Heart right ventricle (tissue), 16 donors: ENCODE measurements around the gene CCDC51. TPM values are rescaled to one million over a fixed set of nuclear protein-coding genes. Genes with fewer than 3 reads are reported as not detected.

Experiments used
- ATAC-seq, 8 donors: fragments of 200-7000 bp; cut with Tn5 transposase; one replicate each; pipeline ENCODE4 v1.9.1; 2020; ENCODE audit warnings: mild to moderate bottlenecking in 8 of 8, moderate library complexity in 8 of 8, moderate number of reproducible peaks in 1 of 8
- DNase-seq, 2 donors: peaks; one replicate each; pipeline ENCODE4 v3.0.0-alpha.2; 2020
- H3K27ac ChIP-seq, 10 donors: fragments of 200-600 bp; sonication (generic) in 2 of 10; one replicate each; pipeline versions ENCODE4 v1.5.0 to v1.8.0; 2020 to 2022; ENCODE audit warnings: mild to moderate bottlenecking in 3 of 10
- H3K27me3 ChIP-seq, 7 donors: fragments of 200-600 bp; one replicate each; pipeline ENCODE4 v1.8.0; 2021 to 2022; ENCODE audit warnings: mild to moderate bottlenecking in 2 of 7
- H3K36me3 ChIP-seq, 9 donors: fragments of 200-600 bp; sonication (generic) in 1 of 9; one replicate each; pipeline versions ENCODE4 v1.5.0 to v1.8.0; 2020 to 2022; ENCODE audit warnings: mild to moderate bottlenecking in 2 of 9
- H3K4me1 ChIP-seq, 9 donors: fragments of 200-600 bp; sonication (generic) in 1 of 9; one replicate each; pipeline versions ENCODE4 v1.5.0 to v1.8.0; 2020 to 2022; ENCODE audit warnings: mild to moderate bottlenecking in 4 of 9
- H3K4me3 ChIP-seq, 10 donors: fragments of 200-600 bp; sonication (generic) in 2 of 10; one replicate each; pipeline versions ENCODE4 v1.5.0 to v1.8.0; 2020 to 2022; ENCODE audit warnings: mild to moderate bottlenecking in 7 of 10, moderate library complexity in 2 of 10
- H3K9me3 ChIP-seq, 11 donors: fragments of 200-600 bp in 10 of 11; sonication (generic) in 2 of 11; one replicate each; pipeline versions ENCODE4 v1.5.0 to v1.8.0; 2013 to 2022; ENCODE audit warnings: mild to moderate bottlenecking in 2 of 11, control low read depth in 1 of 11, moderate library complexity in 1 of 11
- WGBS, 2 donors: extraction: QIAGEN DNeasy Blood & Tissue Kit; methylation state at CpG; one replicate each; pipeline ENCODE4 v1.1.7; 2013; ENCODE audit warnings: inconsistent platforms in 1 of 2; 5-methylcytosine and 5-hydroxymethylcytosine counted together
- intact Hi-C, 10 donors: fragments of 100-400 bp; cut with DNase I; formaldehyde crosslinking; loops; one replicate each; pipeline versions ENCODE4 v1.11.1 to v1.14.2; 2022
- polyA plus RNA-seq, 2 donors: library from polyadenylated mRNA; stranded (reverse); fragments of 200-250 nt; gene quantifications; one replicate each; pipeline ENCODE4 v1.2.3, GENCODE V29; 2013
- total RNA-seq, 10 donors: library from RNA; stranded (reverse); fragmentation: NEBNext Ultra II Directional in 3 of 10; extraction: Animal tissue kit (Norgen Biotek cat#: 25700) in 3 of 10; gene quantifications; one replicate each; pipeline versions ENCODE4 v1.2.1 to v1.2.4, GENCODE V29; 2021 to 2023
- TF ChIP-seq, protein P1 (sequence below), 9 donors: fragments of 200-600 bp; sonication (generic) in 2 of 9; IDR thresholded peaks; one replicate each; pipeline versions ENCODE4 v1.5.0 to v1.8.0; 2021 to 2022; ENCODE audit warnings: antibody characterized with exemption in 9 of 9, mild to moderate bottlenecking in 5 of 9, moderate library complexity in 1 of 9
- donor health status: Arrhythmogenic right ventricular cardiomyopathy.
- donor health status: ischemic (EF 13 %, LVEDD 7.1; RV severe dilation, severe dysfunction).
- donor health status: healthy with polysubstance abuse.
- donor health status: DM: no; HTN: yes; CAD: no.
- donor health status: DM: no; HTN: no; CAD: no.
- donor health status: ischemic (EF 25% LVEDD 6.9; RV normal size, moderate dysfunction).
- donor health status: ischemic (EF 25% LVEDD 5.7; RV mildly dilated, moderate dysfunction).
- donor health status: healthy.
- donor health status: DM: yes; HTN: yes; CAD: no.
- donor health status: Ischemic cardiomyopathy.
- donor health status: ischemic (EF 35%, LVEDD 5.7; RV mildly dilated, moderate dysfunction).
- donor health status: nonischemic (EF 11% LVEDD 7.7; RV severe dilation, severe dysfunction).
- donor health status: DM: yes; HTN: yes; CAD: no.
- donor health status: PGD.
- donor health status: ischemic (EF 29% LVEDD 5.4; RV normal size, mild dysfunction).
- donor health status: nonischemic (EF 23%, LVEDD 6.1; RV moderate dilation, normal function).

CCDC51 gene
- total and polyA plus RNA-seq, 12 donors = 4.7 to 14.3 (median 11.5) TPM

DNA sequence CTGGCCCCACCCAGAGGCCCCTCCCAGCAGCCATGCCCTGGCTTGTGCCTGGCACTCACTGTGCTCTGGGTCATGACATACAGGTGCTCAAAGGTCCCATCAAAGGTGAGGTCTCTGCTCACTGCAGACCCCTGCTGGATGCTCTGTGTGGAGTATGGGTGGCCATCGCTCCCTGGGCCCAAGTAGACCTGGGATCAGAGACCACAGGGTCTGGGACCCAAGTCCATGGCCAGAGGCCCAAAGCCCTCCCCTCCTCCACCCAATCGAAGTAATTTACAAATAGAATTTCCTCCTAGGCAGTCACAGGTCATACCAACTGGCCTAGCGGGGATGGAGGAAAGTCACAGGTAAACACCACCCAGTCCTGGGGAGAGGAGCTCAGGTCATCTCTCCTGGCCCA, 17.6 kb downstream of the CCDC51 start:
- intact Hi-C loops = no loop called here
- Histone ChIP-seq H3K27ac (no peak overlapping the region), H3K27me3 (no peaks in the 10 kb centered on the region), H3K9me3 (no peaks in the 10 kb centered on the region), H3K36me3 (peaks cover 0 to 23% (median 7%) of the 10 kb centered on the region in 9 donors), H3K4me1 (peaks cover 13 to 42% (median 30%) of the 10 kb centered on the region in 9 donors), H3K4me3 (no peak overlapping the region)
- 84 to 87% methylated on average over 3 of the region's 3 CpGs for WGBS, 2 donors
- DNase-seq (no peak), ATAC-seq (no peak)
- TF ChIP-seq, protein P1, sequence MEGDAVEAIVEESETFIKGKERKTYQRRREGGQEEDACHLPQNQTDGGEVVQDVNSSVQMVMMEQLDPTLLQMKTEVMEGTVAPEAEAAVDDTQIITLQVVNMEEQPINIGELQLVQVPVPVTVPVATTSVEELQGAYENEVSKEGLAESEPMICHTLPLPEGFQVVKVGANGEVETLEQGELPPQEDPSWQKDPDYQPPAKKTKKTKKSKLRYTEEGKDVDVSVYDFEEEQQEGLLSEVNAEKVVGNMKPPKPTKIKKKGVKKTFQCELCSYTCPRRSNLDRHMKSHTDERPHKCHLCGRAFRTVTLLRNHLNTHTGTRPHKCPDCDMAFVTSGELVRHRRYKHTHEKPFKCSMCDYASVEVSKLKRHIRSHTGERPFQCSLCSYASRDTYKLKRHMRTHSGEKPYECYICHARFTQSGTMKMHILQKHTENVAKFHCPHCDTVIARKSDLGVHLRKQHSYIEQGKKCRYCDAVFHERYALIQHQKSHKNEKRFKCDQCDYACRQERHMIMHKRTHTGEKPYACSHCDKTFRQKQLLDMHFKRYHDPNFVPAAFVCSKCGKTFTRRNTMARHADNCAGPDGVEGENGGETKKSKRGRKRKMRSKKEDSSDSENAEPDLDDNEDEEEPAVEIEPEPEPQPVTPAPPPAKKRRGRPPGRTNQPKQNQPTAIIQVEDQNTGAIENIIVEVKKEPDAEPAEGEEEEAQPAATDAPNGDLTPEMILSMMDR (IDR thresholded peaks at IDR 0.05) = no peak

DNA sequence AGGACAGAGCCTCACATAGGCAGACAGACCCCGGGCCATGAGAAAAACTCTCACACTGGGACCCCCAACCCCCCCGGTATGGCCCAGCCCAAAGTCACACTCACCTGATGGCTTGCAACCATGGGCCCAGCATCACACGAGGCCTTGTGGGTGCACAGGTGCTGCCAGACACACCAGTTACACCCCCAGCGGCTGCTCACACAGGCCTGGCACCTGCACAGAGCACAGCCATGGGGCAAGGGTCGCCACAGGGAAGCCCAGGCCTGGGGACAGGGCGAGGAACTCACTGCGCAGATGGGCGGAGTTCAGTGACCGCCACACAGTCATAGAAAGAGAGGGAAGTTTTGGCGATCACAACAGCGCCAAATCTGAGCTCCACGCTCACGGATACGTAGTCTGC, 19.4 kb downstream of the CCDC51 start:
- no peak for ATAC-seq
- peaks cover 3 to 25% (median 16%) of the 10 kb centered on the region in 9 donors for H3K4me1 ChIP-seq

DNA sequence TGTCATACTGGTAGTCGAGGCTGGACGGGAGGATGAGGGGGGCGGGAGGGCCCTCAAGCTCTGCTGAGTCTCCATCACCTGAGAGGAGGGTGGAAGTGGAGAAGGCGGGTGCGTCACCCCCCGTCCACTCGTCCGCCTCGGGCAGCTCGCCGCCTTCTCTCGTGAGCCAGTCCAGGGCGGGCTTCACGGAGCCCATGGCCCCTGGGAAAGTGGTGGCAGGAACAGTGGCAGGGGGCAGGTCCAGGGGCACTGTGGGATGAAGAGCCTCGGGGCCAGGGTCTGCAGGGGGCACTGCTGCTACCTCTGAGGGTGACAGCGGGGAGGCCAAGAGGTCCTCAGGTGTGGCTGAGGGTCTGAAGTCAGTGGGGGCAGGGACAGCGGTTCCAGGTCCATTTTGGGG, 20.3 kb downstream of the CCDC51 start:
- Histone ChIP-seq H3K27ac (no peak overlapping the region), H3K36me3 (peaks cover 0 to 45% (median 21%) of the 10 kb centered on the region in 9 donors), H3K9me3 (no peaks in the 10 kb centered on the region), H3K27me3 (no peaks in the 10 kb centered on the region), H3K4me1 (peaks cover 0 to 15% (median 7%) of the 10 kb centered on the region in 9 donors), H3K4me3 (no peak overlapping the region)
- ATAC-seq (no peak), DNase-seq (no peak)
- intact Hi-C loops = no loop called here
- WGBS, 2 donors = 94% methylated on average over 17 of the region's 17 CpGs
- TF ChIP-seq, protein P1 (IDR thresholded peaks at IDR 0.05) = no peak

More for the DNA sequence above, 19.4 kb downstream of the CCDC51 start:
- 93 to 95% methylated on average over 14 of the region's 14 CpGs for WGBS, 2 donors
- Histone ChIP-seq H3K9me3 (no peaks in the 10 kb centered on the region), H3K36me3 (peaks cover 0 to 35% (median 13%) of the 10 kb centered on the region in 9 donors), H3K4me3 (no peak overlapping the region), H3K27ac (no peak overlapping the region), H3K27me3 (no peaks in the 10 kb centered on the region)
- no peak for DNase-seq
- TF ChIP-seq, protein P1 (IDR thresholded peaks at IDR 0.05) = no peak
- intact Hi-C loops = no loop called here

DNA sequence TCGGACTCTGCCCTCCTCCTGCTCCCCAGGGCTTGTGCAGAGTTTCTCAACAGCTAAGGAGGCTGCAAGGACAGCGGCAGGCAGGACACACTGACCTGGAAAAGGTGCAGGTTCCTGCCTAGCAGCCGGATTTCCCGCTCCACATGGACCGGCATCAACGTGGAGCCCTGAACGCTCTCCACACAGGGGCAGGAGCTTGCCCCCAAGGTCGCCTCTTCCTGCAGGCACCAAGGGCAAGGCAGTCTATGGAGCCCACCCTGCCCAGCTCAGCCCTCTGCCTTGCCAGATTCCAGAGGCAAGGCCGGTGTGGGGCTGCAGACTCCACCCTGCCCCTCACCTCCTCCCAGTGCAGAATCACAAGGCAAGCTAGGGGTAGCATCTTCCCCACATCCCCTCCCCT, 20.8 kb downstream of the CCDC51 start:
- no peak overlapping the region for H3K27ac ChIP-seq
- ATAC-seq (no peak), DNase-seq (no peak)
- WGBS, 2 donors = 95% methylated on average over 9 of the region's 9 CpGs
- H3K27me3 ChIP-seq = no peaks in the 10 kb centered on the region
- H3K36me3 ChIP-seq = peaks cover 0 to 49% (median 21%) of the 10 kb centered on the region in 9 donors
- peaks cover 0 to 11% (median 3%) of the 10 kb centered on the region in 9 donors for H3K4me1 ChIP-seq
- TF ChIP-seq, protein P1 (IDR thresholded peaks at IDR 0.05) = no peak
- no peaks in the 10 kb centered on the region for H3K9me3 ChIP-seq
- intact Hi-C loops = no loop called here
- H3K4me3 ChIP-seq = no peak overlapping the region
